Vein endothelial cell (primary cell): ENCODE results near the gene EBLN2. TPM values are rescaled to one million over a fixed set of nuclear protein-coding genes. Genes with fewer than 3 reads are reported as not detected.

Experiments used
- small RNA-seq: library from RNA; depleted of rRNA; stranded (forward); fragments of <200 nt; gene quantifications from one replicate; pipeline ENCODE3, GENCODE V24; 2012
- total RNA-seq: library from RNA; depleted of rRNA; stranded (reverse); fragments of >200 nt; gene quantifications from 2 replicates; pipeline ENCODE4 v1.2.3, GENCODE V29; 2012

Gene EBLN2
- 7.5 and 7.8 TPM in 2 replicates for total RNA-seq

DNA sequence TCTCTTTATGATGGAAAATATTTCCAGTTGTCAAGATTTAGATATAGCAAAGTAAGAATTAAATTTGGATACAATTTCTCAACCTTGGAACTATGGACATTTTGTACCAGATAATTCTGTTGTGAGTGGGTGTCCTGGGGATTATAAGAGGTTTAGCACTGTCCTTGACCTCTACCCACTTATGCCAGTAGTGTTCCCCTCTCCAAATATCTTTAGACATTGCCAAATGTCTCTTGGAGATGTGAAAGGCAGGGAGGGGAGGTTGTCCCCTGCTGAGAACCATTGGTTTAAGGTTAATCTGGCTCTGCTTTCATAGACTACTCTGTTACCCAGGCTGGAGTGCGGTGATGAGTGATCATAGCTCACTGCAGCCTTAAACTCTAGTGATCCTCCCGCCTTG, at the start of gene EBLN2:
TSS of gene EBLN2 (plus strand) at position 244 of the 400 bp plus-strand sequence. CDS start 423 bp downstream, outside the sequence.

Small RNAs within 50 kb of the gene (small RNA-seq; reads per million reads assigned to genes)
- gene RNU2-64P (2.9 reads per million, percentile 87 among the genes with 10 or more reads in this experiment), gene RNU6-557P (not detected), gene RNU7-19P (0.08 reads per million)

Other genes starting within 250 kb of the EBLN2 start
- gene SHQ1, start 213.2 kb upstream of the EBLN2 start, total RNA-seq = 15.7 and 18.2 TPM in 2 replicates
- gene GXYLT2, start 173.6 kb upstream of the EBLN2 start, total RNA-seq = 1.1 and 2.3 TPM in 2 replicates
- 62.1 and 63.0 TPM in 2 replicates for gene PPP4R2, start 64.8 kb upstream of the EBLN2 start, total RNA-seq